Esophagus squamous epithelium (tissue), 5 donors: Measurements from ENCODE around the gene ACTL7A. TPM values are rescaled to one million over a fixed set of nuclear protein-coding genes. Genes with fewer than 3 reads are reported as not detected.

ENCODE experiments used
- DNase-seq: peaks from one replicate; lab custom pipeline; 2025; lab: John Stamatoyannopoulos, UW
- H3K27ac ChIP-seq, 4 donors: fragments of 200-600 bp; sonication (generic); one replicate each; pipeline ENCODE4 v1.5.1; 2016 to 2019; ENCODE audit warnings: mild to moderate bottlenecking in 1 of 4
- H3K27me3 ChIP-seq, 4 donors: fragments of 200-600 bp; sonication (generic); 1 replicate in 3 of 4; 2 replicates in 1 of 4; pipeline versions ENCODE4 v1.5.1 to v1.6.0; 2017 to 2021; ENCODE audit warnings: antibody characterized with exemption in 1 of 4
- H3K36me3 ChIP-seq, 3 donors: fragments of 200-600 bp; sonication (generic); one replicate each; pipeline ENCODE4 v1.5.1; 2016 to 2019
- H3K4me1 ChIP-seq, 3 donors: fragments of 200-600 bp; sonication (generic); one replicate each; pipeline ENCODE4 v1.5.1; 2017 to 2019
- H3K4me3 ChIP-seq, 4 donors: fragments of 200-600 bp; sonication (generic); 1 replicate in 3 of 4; 2 replicates in 1 of 4; pipeline ENCODE4 v1.5.1; 2016 to 2019; ENCODE audit warnings: mild to moderate bottlenecking in 2 of 4, moderate library complexity in 1 of 4
- H3K9me3 ChIP-seq, 3 donors: fragments of 200-600 bp; sonication (generic); one replicate each; pipeline ENCODE4 v1.5.1; 2016 to 2019
- POLR2A ChIP-seq, 4 donors: fragments of 450-650 bp; IDR thresholded peaks; one replicate each; pipeline ENCODE4 v1.6.1; 2017; ENCODE audit warnings: antibody characterized with exemption in 4 of 4, mild to moderate bottlenecking in 4 of 4, moderate library complexity in 3 of 4
- WGBS, 2 donors: methylation state at CpG; one replicate each; pipeline ENCODE4 v1.1.5; 2018; 5-methylcytosine and 5-hydroxymethylcytosine counted together
- intact Hi-C: fragments of 100-400 bp; cut with DNase I; formaldehyde crosslinking; loops from one replicate; pipeline ENCODE4 v1.15.0; 2022
- total RNA-seq, 4 donors: library from RNA; depleted of rRNA; stranded (reverse); fragments of >200 nt; gene quantifications; one replicate each; pipeline ENCODE4 v1.1.0, GENCODE V29; 2016
- TF ChIP-seq, protein P1 (sequence below), 6 experiments: fragments of 450-650 bp in 4 of 6; fragments of 200-600 bp in 2 of 6; sonication (generic) in 2 of 6; IDR thresholded peaks; one replicate each; pipeline ENCODE4 v1.5.1; 2016 to 2019; ENCODE audit warnings: antibody characterized with exemption in 6 of 6, mild to moderate bottlenecking in 4 of 6, moderate library complexity in 4 of 6
- donor health status: DM: yes; HTN: yes; CAD: no.

ACTL7A gene
- total RNA-seq, 4 donors from 2014 or later, result not detected

DNA sequence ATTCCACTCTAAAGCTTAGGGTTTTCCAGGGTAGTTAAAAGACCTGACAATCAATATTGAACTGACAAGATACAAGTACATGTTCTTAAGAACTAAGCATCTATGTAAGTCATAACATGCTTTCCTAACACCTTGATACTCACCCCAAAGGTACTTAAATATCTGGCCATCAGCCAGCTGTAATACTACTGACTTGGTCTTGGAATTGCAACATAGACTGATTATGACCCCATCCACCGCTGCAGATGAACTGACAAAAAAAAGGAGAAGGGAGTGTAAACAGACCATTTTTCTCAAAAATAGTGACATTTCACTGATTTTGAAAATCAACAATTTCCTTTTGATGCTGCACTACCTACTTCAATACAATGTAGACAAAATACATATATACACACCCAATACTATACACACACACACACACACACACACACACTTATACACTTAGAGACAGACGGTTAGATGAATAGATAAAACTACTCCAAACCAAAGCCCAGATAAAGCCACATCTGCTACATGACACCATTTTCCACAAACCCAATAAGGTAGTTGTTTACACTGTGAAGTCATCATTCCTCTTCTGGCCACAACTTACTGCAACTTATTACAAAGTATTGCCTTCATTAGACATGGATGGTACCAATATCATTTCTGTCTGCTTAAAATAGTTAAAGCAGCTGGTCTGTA is 41.5 kb downstream of the ACTL7A start:
- Histone ChIP-seq H3K36me3 (peaks cover under 1 to 100% (median 22%) of the 10 kb centered on the region in 3 donors), H3K4me3 (no peak overlapping the region), H3K27me3 (no peaks in the 10 kb centered on the region), H3K27ac (no peak overlapping the region), H3K9me3 (no peaks in the 10 kb centered on the region), H3K4me1 (no peaks in the 10 kb centered on the region)
- intact Hi-C loops, result no loop called here
- 75 to 86% methylated on average over 2 of the region's 2 CpGs for WGBS, 2 donors
- DNase-seq, result no peak
- TF ChIP-seq, protein P1, sequence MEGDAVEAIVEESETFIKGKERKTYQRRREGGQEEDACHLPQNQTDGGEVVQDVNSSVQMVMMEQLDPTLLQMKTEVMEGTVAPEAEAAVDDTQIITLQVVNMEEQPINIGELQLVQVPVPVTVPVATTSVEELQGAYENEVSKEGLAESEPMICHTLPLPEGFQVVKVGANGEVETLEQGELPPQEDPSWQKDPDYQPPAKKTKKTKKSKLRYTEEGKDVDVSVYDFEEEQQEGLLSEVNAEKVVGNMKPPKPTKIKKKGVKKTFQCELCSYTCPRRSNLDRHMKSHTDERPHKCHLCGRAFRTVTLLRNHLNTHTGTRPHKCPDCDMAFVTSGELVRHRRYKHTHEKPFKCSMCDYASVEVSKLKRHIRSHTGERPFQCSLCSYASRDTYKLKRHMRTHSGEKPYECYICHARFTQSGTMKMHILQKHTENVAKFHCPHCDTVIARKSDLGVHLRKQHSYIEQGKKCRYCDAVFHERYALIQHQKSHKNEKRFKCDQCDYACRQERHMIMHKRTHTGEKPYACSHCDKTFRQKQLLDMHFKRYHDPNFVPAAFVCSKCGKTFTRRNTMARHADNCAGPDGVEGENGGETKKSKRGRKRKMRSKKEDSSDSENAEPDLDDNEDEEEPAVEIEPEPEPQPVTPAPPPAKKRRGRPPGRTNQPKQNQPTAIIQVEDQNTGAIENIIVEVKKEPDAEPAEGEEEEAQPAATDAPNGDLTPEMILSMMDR (IDR thresholded peaks at IDR 0.05), result no peak
- TF ChIP-seq POLR2A (IDR thresholded peaks at IDR 0.05), result no peak

DNA sequence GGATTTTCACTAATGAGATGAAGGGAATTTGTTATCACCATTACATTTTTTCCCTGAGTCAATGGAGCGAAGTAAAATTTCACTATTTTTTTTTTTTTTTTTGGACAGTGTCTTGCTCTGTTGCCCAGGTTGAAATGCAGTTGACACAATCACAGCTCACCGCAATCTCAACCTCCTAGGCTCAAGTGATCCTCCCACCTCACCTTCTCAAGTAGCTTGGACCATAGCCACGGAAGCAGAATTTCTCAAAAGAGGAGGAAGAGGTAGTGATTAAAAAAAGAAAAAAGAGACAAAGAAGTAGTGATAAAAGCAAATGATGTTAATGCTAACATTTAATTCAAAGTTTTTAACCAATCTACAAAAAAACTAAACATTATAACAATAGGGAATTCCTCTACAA is 42.1 kb downstream of the ACTL7A start:
- no peak for TF ChIP-seq POLR2A (IDR thresholded peaks at IDR 0.05)
- TF ChIP-seq, protein P1 (IDR thresholded peaks at IDR 0.05), result no peak
- H3K27me3 ChIP-seq, result no peaks in the 10 kb centered on the region
- no peak overlapping the region for H3K27ac ChIP-seq
- intact Hi-C loops, result no loop called here
- H3K4me3 ChIP-seq, result no peak overlapping the region
- WGBS, 2 donors, result 94 to 97% methylated on average over 2 of the region's 3 CpGs
- H3K4me1 ChIP-seq, result no peaks in the 10 kb centered on the region
- H3K36me3 ChIP-seq, result peaks cover 4 to 100% (median 18%) of the 10 kb centered on the region in 3 donors
- no peak for DNase-seq
- H3K9me3 ChIP-seq, result no peaks in the 10 kb centered on the region

DNA sequence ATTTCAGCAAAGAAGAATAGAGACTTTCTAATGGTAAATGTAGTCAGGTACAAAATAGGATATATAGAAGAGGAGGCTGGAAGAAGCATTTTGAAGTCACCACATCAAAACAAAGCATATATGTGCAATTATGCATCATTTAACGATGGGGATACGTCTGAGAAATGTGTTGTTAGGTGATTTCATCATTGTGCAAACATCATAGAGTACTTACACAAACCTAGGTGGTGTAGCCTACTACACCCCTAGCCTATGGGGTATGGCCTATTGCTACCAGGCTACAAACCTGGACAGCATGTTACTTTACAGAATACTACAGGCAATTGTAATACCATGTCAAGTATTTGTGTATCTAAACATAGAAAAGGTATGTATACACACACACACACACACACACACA is 43.4 kb downstream of the ACTL7A start:
- no peaks in the 10 kb centered on the region for H3K27me3 ChIP-seq
- no peak overlapping the region for H3K4me3 ChIP-seq
- intact Hi-C loops, result no loop called here
- H3K27ac ChIP-seq, result no peak overlapping the region
- H3K36me3 ChIP-seq, result peaks cover 4 to 100% (median 15%) of the 10 kb centered on the region in 3 donors
- H3K4me1 ChIP-seq, result no peaks in the 10 kb centered on the region
- WGBS, 2 donors, result 69 to 76% methylated on average over 2 of the region's 2 CpGs
- TF ChIP-seq, protein P1 (IDR thresholded peaks at IDR 0.05), result no peak
- no peak for TF ChIP-seq POLR2A (IDR thresholded peaks at IDR 0.05)
- no peak for DNase-seq
- H3K9me3 ChIP-seq, result no peaks in the 10 kb centered on the region

DNA sequence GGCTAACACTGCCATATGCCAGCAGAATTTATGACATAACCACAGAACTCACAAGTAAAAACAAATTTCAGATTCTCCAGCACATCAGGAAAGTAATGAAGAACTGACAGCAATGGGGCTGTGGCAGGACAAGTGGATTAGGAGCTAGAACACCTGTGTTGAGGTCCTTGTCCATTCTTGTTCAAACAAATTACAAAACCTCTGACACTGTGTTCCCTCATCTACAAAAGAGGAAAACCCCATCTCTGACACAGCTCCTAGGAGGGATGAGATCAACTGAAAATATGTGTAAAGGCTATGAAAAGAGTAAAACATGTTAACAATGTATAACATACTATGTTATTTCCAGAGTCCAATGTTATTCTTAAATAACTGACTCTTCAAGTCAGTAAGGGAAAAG is 48.3 kb downstream of the ACTL7A start:
- Histone ChIP-seq H3K9me3 (no peaks in the 10 kb centered on the region), H3K4me3 (no peak overlapping the region), H3K4me1 (no peaks in the 10 kb centered on the region), H3K27me3 (no peaks in the 10 kb centered on the region), H3K27ac (no peak overlapping the region), H3K36me3 (peaks cover 16 to 100% (median 16%) of the 10 kb centered on the region in 3 donors)
- DNase-seq, result no peak
- intact Hi-C loops, result no loop called here
- no peak for TF ChIP-seq POLR2A (IDR thresholded peaks at IDR 0.05)
- TF ChIP-seq, protein P1 (IDR thresholded peaks at IDR 0.05), result no peak

DNA sequence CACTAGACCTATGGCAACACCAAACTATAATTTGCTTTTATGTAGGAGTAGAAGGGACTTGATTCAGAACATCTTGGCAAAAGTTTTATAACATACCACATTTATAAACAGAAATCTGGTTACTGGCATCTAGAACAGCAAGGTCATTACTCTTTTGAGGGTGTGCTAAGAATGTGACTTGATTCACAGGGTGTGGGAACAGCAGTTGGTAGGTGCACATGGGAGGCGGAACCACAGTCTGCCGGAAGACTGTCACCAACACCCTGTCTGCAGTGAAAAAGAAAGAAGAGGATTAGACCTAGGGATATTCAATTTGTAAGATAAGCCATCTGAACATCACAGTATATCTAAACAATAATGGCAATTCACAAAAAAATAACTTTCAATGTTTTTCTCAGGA is 48.8 kb downstream of the ACTL7A start:
- TF ChIP-seq, protein P1 (IDR thresholded peaks at IDR 0.05), result no peak
- no peak for TF ChIP-seq POLR2A (IDR thresholded peaks at IDR 0.05)
- Histone ChIP-seq H3K9me3 (no peaks in the 10 kb centered on the region), H3K4me1 (no peaks in the 10 kb centered on the region), H3K4me3 (no peak overlapping the region), H3K36me3 (peaks cover 16 to 100% (median 19%) of the 10 kb centered on the region in 3 donors), H3K27ac (no peak overlapping the region), H3K27me3 (no peaks in the 10 kb centered on the region)
- no peak for DNase-seq
- intact Hi-C loops, result no loop called here
- WGBS, 2 donors, result 91 to 94% methylated on average over 2 of the region's 2 CpGs
